HepG2 (cell line): ENCODE results near the gene BTBD1. TPM values are rescaled to one million over a fixed set of nuclear protein-coding genes. Genes with fewer than 3 reads are reported as not detected.

Experiments
- ATF4 ChIP-seq, 2 experiments: fragments of 450-650 bp in 1 of 2; sonication (generic) in 1 of 2; formaldehyde crosslinking; IDR thresholded peaks; 2 replicates each; pipeline versions ENCODE4 v1.5.0 to v1.8.0; 2020 to 2022; ENCODE audit warnings: mild to moderate bottlenecking in 1 of 2, missing genetic modification reagents in 1 of 2
- CAMTA2 ChIP-seq: sonication (generic); formaldehyde crosslinking; IDR thresholded peaks from 2 replicates; pipeline ENCODE4 v1.4.0; 2020; ENCODE audit warnings: mild to moderate bottlenecking, missing genetic modification reagents, borderline replicate concordance
- CREB1 ChIP-seq, 2 experiments: fragments of 450-650 bp in 1 of 2; IDR thresholded peaks; 2 replicates each; pipeline ENCODE4 v1.6.1; 2016 to 2017; ENCODE audit warnings: control low read depth in 1 of 2, mild to moderate bottlenecking in 1 of 2, missing compliant biosample characterization in 1 of 2, missing genetic modification characterization in 1 of 2
- PBX3 ChIP-seq: sonication (generic); formaldehyde crosslinking; IDR thresholded peaks from 2 replicates; pipeline ENCODE4 v1.8.1; 2023; ENCODE audit warnings: missing genetic modification reagents, inconsistent platforms, borderline replicate concordance
- PLRG1 ChIP-seq: fragments of 450-650 bp; conservative IDR thresholded peaks from 2 replicates; pipeline ENCODE4 v1.6.1; 2016
- RARG ChIP-seq: sonication (generic); formaldehyde crosslinking; IDR thresholded peaks from 2 replicates; pipeline ENCODE4 v1.4.0; 2020; ENCODE audit warnings: low read depth, mild to moderate bottlenecking, missing genetic modification reagents
- SPEN ChIP-seq: sonication (generic); formaldehyde crosslinking; IDR thresholded peaks from 2 replicates; pipeline ENCODE4 v1.5.1; 2020; ENCODE audit warnings: low read depth, mild to moderate bottlenecking, missing genetic modification reagents
- ZBTB3 ChIP-seq: sonication (generic); formaldehyde crosslinking; IDR thresholded peaks from 2 replicates; pipeline ENCODE4 v1.4.0; 2020; ENCODE audit warnings: low read depth, mild to moderate bottlenecking, moderate library complexity, missing genetic modification reagents, borderline replicate concordance
- ZBTB43 ChIP-seq: sonication (generic); formaldehyde crosslinking; conservative IDR thresholded peaks from 2 replicates; pipeline ENCODE4 v1.4.0; 2020; ENCODE audit warnings: missing genetic modification reagents
- ZBTB8A ChIP-seq: sonication (generic); formaldehyde crosslinking; IDR thresholded peaks from 2 replicates; pipeline ENCODE4 v1.4.0; 2020; ENCODE audit warnings: mild to moderate bottlenecking, low read depth, missing genetic modification reagents, borderline replicate concordance
- ZFYVE20 ChIP-seq: sonication (generic); formaldehyde crosslinking; IDR thresholded peaks from 2 replicates; pipeline ENCODE4 v1.8.0; 2023; ENCODE audit warnings: low read depth, mild to moderate bottlenecking, moderate library complexity, missing genetic modification reagents, borderline replicate concordance
- ZNF143 ChIP-seq: sonication (generic); formaldehyde crosslinking; IDR thresholded peaks from 2 replicates; pipeline ENCODE4 v1.4.0; 2020; ENCODE audit warnings: missing genetic modification reagents
- ZNF441 ChIP-seq: sonication (generic); formaldehyde crosslinking; IDR thresholded peaks from 2 replicates; pipeline ENCODE4 v1.7.0; 2021; ENCODE audit warnings: missing genetic modification reagents, borderline replicate concordance
- polyA plus RNA-seq, 8 experiments: library from polyadenylated mRNA; depleted of rRNA in 3 of 8; stranded (reverse) in 7 of 8; unstranded in 1 of 8; fragments of >200 nt; fragmentation: Illumina TruSeq in 4 of 8; extraction: Trizol in 4 of 8; gene quantifications; 2 replicates each; pipeline versions ENCODE4 v1.2.1 to v1.2.3, GENCODE V29; 2011 to 2016; ENCODE audit warnings: low read depth in 4 of 8, missing spikeins in 1 of 8, mixed read lengths in 1 of 8; ENCODE audit not compliant: insufficient read depth in 1 of 8
- total RNA-seq, 5 experiments: library from RNA; depleted of rRNA; stranded (reverse); fragments of >200 nt; fragmentation: Illumina TruSeq; extraction: Trizol; gene quantifications; 2 replicates each; pipeline ENCODE4 v1.2.3, GENCODE V29; 2016; ENCODE audit warnings: low read depth in 1 of 5
- TF ChIP-seq, protein P1 (sequence below): sonication (generic); formaldehyde crosslinking; IDR thresholded peaks from 2 replicates; pipeline ENCODE4 v1.4.0; 2020; ENCODE audit warnings: missing genetic modification reagents
- TF ChIP-seq, protein P2 (sequence below): sonication (generic); formaldehyde crosslinking; conservative IDR thresholded peaks from 2 replicates; pipeline ENCODE4 v1.4.0; 2020; ENCODE audit warnings: missing genetic modification reagents
- TF ChIP-seq, protein P3 (sequence below): sonication (generic); formaldehyde crosslinking; IDR thresholded peaks from 2 replicates; pipeline ENCODE4 v1.5.0; 2020; ENCODE audit warnings: missing genetic modification reagents

The BTBD1 gene
- total and polyA plus RNA-seq, 2 of the 13 experiments (the other 11 are each of a cell fraction or from before 2014, with no cell fraction given), result 32.1 to 53.9 TPM

DNA sequence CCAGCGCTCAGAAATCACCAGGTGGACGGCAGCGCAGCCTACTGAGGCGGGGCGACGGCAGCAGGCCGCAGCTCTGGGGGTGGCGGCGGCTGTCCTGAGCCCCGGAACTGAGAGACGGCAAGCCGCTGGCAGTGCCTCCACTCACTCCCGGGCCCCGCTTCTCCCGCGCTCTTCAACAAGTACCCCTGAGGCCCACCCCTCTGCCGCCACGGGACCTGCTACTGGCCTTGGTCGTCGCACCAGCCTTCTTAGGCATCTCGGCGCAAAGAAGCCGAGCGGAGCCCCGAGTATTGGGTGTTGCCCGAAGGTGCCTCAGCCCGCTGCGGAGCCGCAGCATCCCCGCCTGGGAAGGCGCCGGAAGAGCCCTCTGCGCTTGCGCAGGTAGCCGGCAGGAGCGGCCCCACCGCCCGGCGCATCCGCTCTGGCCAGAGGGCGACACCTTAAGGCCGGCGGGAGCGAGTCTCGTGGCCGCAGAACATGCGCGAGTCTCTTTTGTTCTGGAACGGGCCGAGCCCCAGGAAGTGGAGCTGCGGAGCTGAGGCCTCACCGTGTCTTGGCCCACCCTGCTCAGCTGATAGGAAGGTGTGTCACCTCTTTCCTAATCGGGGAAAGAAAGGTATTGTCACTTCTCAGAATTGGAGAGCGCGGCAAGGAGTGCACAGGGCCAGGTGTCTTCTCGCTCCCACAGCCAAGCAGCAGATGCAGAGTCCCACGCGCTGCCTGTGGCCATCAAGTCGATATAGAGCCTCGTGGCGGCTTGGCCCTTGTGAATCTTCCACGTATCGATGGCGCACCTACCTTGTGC is 55.6 kb downstream of the BTBD1 start, which contains the start of gene C15orf40 (continued):
- TF ChIP-seq, protein P1, sequence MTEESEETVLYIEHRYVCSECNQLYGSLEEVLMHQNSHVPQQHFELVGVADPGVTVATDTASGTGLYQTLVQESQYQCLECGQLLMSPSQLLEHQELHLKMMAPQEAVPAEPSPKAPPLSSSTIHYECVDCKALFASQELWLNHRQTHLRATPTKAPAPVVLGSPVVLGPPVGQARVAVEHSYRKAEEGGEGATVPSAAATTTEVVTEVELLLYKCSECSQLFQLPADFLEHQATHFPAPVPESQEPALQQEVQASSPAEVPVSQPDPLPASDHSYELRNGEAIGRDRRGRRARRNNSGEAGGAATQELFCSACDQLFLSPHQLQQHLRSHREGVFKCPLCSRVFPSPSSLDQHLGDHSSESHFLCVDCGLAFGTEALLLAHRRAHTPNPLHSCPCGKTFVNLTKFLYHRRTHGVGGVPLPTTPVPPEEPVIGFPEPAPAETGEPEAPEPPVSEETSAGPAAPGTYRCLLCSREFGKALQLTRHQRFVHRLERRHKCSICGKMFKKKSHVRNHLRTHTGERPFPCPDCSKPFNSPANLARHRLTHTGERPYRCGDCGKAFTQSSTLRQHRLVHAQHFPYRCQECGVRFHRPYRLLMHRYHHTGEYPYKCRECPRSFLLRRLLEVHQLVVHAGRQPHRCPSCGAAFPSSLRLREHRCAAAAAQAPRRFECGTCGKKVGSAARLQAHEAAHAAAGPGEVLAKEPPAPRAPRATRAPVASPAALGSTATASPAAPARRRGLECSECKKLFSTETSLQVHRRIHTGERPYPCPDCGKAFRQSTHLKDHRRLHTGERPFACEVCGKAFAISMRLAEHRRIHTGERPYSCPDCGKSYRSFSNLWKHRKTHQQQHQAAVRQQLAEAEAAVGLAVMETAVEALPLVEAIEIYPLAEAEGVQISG (CRISPR knock-in tag), result peak; percentile 100
- peak; percentile 92 for TF ChIP-seq SPEN (CRISPR knock-in tag)
- TF ChIP-seq, protein P2, sequence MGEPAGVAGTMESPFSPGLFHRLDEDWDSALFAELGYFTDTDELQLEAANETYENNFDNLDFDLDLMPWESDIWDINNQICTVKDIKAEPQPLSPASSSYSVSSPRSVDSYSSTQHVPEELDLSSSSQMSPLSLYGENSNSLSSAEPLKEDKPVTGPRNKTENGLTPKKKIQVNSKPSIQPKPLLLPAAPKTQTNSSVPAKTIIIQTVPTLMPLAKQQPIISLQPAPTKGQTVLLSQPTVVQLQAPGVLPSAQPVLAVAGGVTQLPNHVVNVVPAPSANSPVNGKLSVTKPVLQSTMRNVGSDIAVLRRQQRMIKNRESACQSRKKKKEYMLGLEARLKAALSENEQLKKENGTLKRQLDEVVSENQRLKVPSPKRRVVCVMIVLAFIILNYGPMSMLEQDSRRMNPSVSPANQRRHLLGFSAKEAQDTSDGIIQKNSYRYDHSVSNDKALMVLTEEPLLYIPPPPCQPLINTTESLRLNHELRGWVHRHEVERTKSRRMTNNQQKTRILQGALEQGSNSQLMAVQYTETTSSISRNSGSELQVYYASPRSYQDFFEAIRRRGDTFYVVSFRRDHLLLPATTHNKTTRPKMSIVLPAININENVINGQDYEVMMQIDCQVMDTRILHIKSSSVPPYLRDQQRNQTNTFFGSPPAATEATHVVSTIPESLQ (CRISPR knock-in tag), result no peak
- no peak for TF ChIP-seq CREB1 (IDR thresholded peaks at IDR 0.05)
- no peak for TF ChIP-seq CREB1 (CRISPR knock-in tag; IDR thresholded peaks at IDR 0.05)
- 0 out of 2 replicates have a peak, but pooled peaks have one; percentile 31 for TF ChIP-seq CAMTA2 (CRISPR knock-in tag)
- 0 out of 2 replicates have a peak, but pooled peaks have one; percentile 24 for TF ChIP-seq ZBTB3
- TF ChIP-seq ZBTB8A (CRISPR knock-in tag), result no peak; the same call in 1 of the 2 replicates
- TF ChIP-seq ZNF441, result 0 out of 2 replicates have a peak, but pooled peaks have one; percentile 27
- TF ChIP-seq, protein P3, sequence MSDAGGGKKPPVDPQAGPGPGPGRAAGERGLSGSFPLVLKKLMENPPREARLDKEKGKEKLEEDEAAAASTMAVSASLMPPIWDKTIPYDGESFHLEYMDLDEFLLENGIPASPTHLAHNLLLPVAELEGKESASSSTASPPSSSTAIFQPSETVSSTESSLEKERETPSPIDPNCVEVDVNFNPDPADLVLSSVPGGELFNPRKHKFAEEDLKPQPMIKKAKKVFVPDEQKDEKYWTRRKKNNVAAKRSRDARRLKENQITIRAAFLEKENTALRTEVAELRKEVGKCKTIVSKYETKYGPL (CRISPR knock-in tag), result no peak; the same call in 1 of the 2 replicates
- TF ChIP-seq ATF4 (CRISPR knock-in tag; IDR thresholded peaks at IDR 0.05), result peak in 1 of 2 experiments; percentile 67; a peak in 1 of 4 replicates
- TF ChIP-seq ZFYVE20, result 0 out of 2 replicates have a peak, but pooled peaks have one; percentile 87
- peak; percentile 84 for TF ChIP-seq PBX3 (CRISPR knock-in tag)
- TF ChIP-seq PLRG1, result no peak
- TF ChIP-seq ZNF143 (CRISPR knock-in tag), result 0 out of 2 replicates have a peak, but pooled peaks have one; percentile 13
- 0 out of 2 replicates have a peak, but pooled peaks have one; percentile 49 for TF ChIP-seq ZBTB43 (CRISPR knock-in tag)
- no peak for TF ChIP-seq RARG
